Pancreas (tissue), 10 donors: ENCODE results near the gene MTX1. TPM values are rescaled to one million over a fixed set of nuclear protein-coding genes. Genes with fewer than 3 reads are reported as not detected.
"Not testable (repeated sequence)": the region's sequence is repeated elsewhere in the genome, so short reads cannot be mapped to it uniquely, and the experiment has no call there.

Source experiments
- ATAC-seq, 4 donors: fragments of 200-7000 bp; cut with Tn5 transposase; one replicate each; pipeline versions ENCODE4 v1.8.0 to v1.9.1; 2020; ENCODE audit warnings: mild to moderate bottlenecking in 4 of 4, moderate library complexity in 4 of 4
- DNase-seq, 6 donors: peaks; one replicate each; pipeline ENCODE4 v3.0.0-alpha.2; 2020
- FAIRE-seq: peaks from 2 replicates; lab custom pipeline; 2012; peaks lifted over from hg19 to GRCh38; lab: Jason Lieb, UNC
- H3K27ac ChIP-seq, 4 donors: fragments of 200-600 bp; sonication (generic); 1 replicate in 3 of 4; 2 replicates in 1 of 4; pipeline versions ENCODE4 v1.5.0 to v1.8.0; 2020
- H3K27me3 ChIP-seq, 4 donors: fragments of 200-600 bp; one replicate each; pipeline ENCODE4 v1.8.0; 2021
- H3K36me3 ChIP-seq, 3 donors: fragments of 200-600 bp; sonication (generic) in 1 of 3; one replicate each; pipeline versions ENCODE4 v1.5.0 to v1.8.0; 2020 to 2021
- H3K4me1 ChIP-seq, 3 donors: fragments of 200-600 bp; one replicate each; pipeline ENCODE4 v1.8.0; 2021
- H3K4me3 ChIP-seq, 4 donors: fragments of 200-600 bp; sonication (generic) in 2 of 4; one replicate each; pipeline versions ENCODE4 v1.5.0 to v1.8.0; 2020 to 2021
- H3K9me3 ChIP-seq, 4 donors: fragments of 200-600 bp; one replicate each; pipeline ENCODE4 v1.8.0; 2021
- WGBS, 2 donors: extraction: QIAGEN DNeasy Blood & Tissue Kit; methylation state at CpG; one replicate each; pipeline ENCODE4 v1.1.7; 2013; 5-methylcytosine and 5-hydroxymethylcytosine counted together
- intact Hi-C, 3 donors: fragments of 100-400 bp; cut with DNase I; formaldehyde crosslinking; loops; one replicate each; pipeline versions ENCODE4 v1.11.1 to v1.14.2; 2022
- polyA plus RNA-seq, 2 donors: library from polyadenylated mRNA; stranded (reverse); fragments of 200-250 nt; gene quantifications; one replicate each; pipeline ENCODE4 v1.2.3, GENCODE V29; 2013
- total RNA-seq, 6 donors: library from RNA; stranded (reverse); fragmentation: NEBNext Ultra II Directional in 4 of 6; extraction: Animal tissue kit (Norgen Biotek cat#: 25700) in 4 of 6; gene quantifications; one replicate each; pipeline versions ENCODE4 v1.2.1 to v1.2.4, GENCODE V29; 2021 to 2023
- TF ChIP-seq, protein P1 (sequence below), 4 donors: fragments of 200-600 bp; sonication (generic) in 3 of 4; IDR thresholded peaks; one replicate each; pipeline versions ENCODE4 v1.5.0 to v1.8.0; 2021; ENCODE audit warnings: antibody characterized with exemption in 4 of 4
- donor health status: healthy with polysubstance abuse.
- donor health status: DM: no; HTN: no; CAD: no; lungs with moderate emphysema.
- donor health status: DM: no; HTN: no; CAD: no.
- donor health status: control.
- donor health status: control.
- donor health status: Bipolar disorder and iron deficiency.
- donor health status: DM: yes; HTN: yes; CAD: no.
- donor health status: DM: no; HTN: no; CAD: no.
- donor health status: DM: no; HTN: no; CAD: no.
- donor health status: DM: yes; HTN: yes; CAD: no.

MTX1 gene, protein sequence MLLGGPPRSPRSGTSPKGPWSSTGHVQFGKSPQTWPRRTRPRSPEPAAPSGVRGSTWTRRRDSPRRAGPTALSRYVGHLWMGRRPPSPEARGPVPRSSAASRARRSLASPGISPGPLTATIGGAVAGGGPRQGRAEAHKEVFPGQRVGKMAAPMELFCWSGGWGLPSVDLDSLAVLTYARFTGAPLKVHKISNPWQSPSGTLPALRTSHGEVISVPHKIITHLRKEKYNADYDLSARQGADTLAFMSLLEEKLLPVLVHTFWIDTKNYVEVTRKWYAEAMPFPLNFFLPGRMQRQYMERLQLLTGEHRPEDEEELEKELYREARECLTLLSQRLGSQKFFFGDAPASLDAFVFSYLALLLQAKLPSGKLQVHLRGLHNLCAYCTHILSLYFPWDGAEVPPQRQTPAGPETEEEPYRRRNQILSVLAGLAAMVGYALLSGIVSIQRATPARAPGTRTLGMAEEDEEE
- total RNA-seq (10 to 100 TPM; 10.7 to 18.4 (median 15.7) TPM), polyA plus RNA-seq (10 to 100 TPM; 34.3 to 36.8 TPM)

- H3K4me3 ChIP-seq = peak within 1 kb of the TSS; percentile 65 to 86 (median 76)
- DNase-seq (peak; percentile 81 to 95 (median 88)), ATAC-seq (peak; percentile 85 to 87 (median 86)), FAIRE-seq (no peak)
- TF ChIP-seq, protein P1, sequence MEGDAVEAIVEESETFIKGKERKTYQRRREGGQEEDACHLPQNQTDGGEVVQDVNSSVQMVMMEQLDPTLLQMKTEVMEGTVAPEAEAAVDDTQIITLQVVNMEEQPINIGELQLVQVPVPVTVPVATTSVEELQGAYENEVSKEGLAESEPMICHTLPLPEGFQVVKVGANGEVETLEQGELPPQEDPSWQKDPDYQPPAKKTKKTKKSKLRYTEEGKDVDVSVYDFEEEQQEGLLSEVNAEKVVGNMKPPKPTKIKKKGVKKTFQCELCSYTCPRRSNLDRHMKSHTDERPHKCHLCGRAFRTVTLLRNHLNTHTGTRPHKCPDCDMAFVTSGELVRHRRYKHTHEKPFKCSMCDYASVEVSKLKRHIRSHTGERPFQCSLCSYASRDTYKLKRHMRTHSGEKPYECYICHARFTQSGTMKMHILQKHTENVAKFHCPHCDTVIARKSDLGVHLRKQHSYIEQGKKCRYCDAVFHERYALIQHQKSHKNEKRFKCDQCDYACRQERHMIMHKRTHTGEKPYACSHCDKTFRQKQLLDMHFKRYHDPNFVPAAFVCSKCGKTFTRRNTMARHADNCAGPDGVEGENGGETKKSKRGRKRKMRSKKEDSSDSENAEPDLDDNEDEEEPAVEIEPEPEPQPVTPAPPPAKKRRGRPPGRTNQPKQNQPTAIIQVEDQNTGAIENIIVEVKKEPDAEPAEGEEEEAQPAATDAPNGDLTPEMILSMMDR (IDR thresholded peaks at IDR 0.05) = no peak
- H3K4me1 ChIP-seq = peaks cover 0 to 15% (median 0%) of the 10 kb centered on the region in 3 donors
- intact Hi-C loops = no loop called here
- H3K36me3 ChIP-seq = no peaks in the 10 kb centered on the region
- H3K27ac ChIP-seq = peak within 1 kb of the TSS; percentile 95 to 98 (median 97)
- no peaks in the 10 kb centered on the region for H3K9me3 ChIP-seq
- WGBS, 2 donors = 0% methylated on average over 53 to 64 of the region's 64 CpGs
- no peaks in the 10 kb centered on the region for H3K27me3 ChIP-seq
These were observed at the start of gene MTX1 for GRCh38 chr1:155208541-155209311. TSS of gene MTX1 (plus strand) at chr1:155208695. CDS start at chr1:155208805, 110 bp downstream.

DNA sequence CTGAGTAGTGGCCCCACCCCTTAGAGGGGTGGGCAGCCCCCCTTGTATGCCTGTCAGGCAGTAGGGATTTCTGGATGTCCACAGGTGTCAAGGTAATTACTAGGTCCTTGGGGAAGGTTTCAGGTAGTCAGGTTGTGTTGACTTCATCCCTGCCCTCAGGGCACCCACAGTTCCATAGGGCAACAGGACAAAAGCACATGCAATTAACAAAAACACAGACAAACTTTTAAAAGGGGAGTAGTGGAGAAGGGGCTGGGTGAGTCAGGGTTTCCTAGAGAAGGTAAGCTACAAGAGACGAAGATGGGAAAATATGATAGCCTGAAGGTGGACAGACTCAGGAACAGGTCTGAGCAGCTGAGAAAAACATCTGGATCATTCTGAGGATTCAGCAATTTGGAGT is 49.5 kb upstream of the MTX1 start:
- no peak overlapping the region for H3K27ac ChIP-seq
- no peaks in the 10 kb centered on the region for H3K27me3 ChIP-seq
- intact Hi-C loops = no loop called here
- DNase-seq (no peak), FAIRE-seq (no peak), ATAC-seq (no peak)
- TF ChIP-seq, protein P1 (IDR thresholded peaks at IDR 0.05) = no peak
- H3K4me3 ChIP-seq = no peak overlapping the region
- no peaks in the 10 kb centered on the region for H3K36me3 ChIP-seq
- H3K4me1 ChIP-seq = no peaks in the 10 kb centered on the region
- WGBS, 2 donors = 41 to 66% methylated on average over 1 of the region's 1 CpG
- H3K9me3 ChIP-seq = no peaks in the 10 kb centered on the region

DNA sequence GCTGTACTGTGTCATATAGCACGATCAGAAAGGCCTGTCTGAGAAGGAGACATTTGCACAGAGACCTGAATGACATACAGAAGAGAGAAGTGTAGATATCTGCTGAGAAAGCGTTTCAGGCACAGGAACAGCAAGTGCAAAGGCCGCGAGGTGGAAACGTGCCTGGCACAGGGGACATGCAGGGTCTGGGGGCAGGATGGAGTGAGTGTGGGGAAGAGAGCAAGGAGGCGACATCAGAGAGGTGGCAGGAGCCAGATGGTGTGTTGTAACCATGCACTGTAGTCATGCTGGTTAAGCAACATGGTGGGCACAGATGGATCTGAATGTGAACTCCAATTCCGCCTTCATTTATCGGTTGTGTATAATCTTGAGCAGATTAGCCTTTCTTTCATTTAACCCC is 48.4 kb upstream of the MTX1 start:
- TF ChIP-seq, protein P1 (IDR thresholded peaks at IDR 0.05) = no peak
- WGBS, 2 donors = 68 to 82% methylated on average over 8 of the region's 8 CpGs
- ATAC-seq (no peak), DNase-seq (no peak), FAIRE-seq (no peak)
- Histone ChIP-seq H3K4me1 (no peaks in the 10 kb centered on the region), H3K9me3 (no peaks in the 10 kb centered on the region), H3K27ac (no peak overlapping the region), H3K27me3 (no peaks in the 10 kb centered on the region), H3K36me3 (no peaks in the 10 kb centered on the region), H3K4me3 (no peak overlapping the region)
- intact Hi-C loops = loop anchor here in 1 of 3 donors (10.0 kb wide), 1 partner anchor 55 kb away; no protein-coding TSS in a partner anchor

GRCh38 chr1:155162631-155163030 is 45.9 kb upstream of the MTX1 start:
- ATAC-seq, DNase-seq, H3K27ac ChIP-seq, H3K9me3 ChIP-seq, H3K36me3 ChIP-seq, H3K4me1 ChIP-seq, FAIRE-seq, H3K4me3 ChIP-seq, H3K27me3 ChIP-seq: not testable (repeated sequence)
- intact Hi-C loops = loop anchor here in 1 of 3 donors (10.0 kb wide), 1 partner anchor 58 kb away; no protein-coding TSS in a partner anchor
- WGBS, 2 donors = 95 to 97% methylated on average over 6 of the region's 6 CpGs

- H3K9me3 ChIP-seq, DNase-seq, H3K4me3 ChIP-seq, FAIRE-seq, H3K36me3 ChIP-seq, H3K27ac ChIP-seq, H3K4me1 ChIP-seq, H3K27me3 ChIP-seq, ATAC-seq: not testable (repeated sequence)
- WGBS, 2 donors = 91 to 94% methylated on average over 4 of the region's 4 CpGs
- intact Hi-C loops = loop anchor here in 1 of 3 donors (10.0 kb wide), 1 partner anchor 59 kb away; no protein-coding TSS in a partner anchor
These were observed 44.7 kb upstream of the MTX1 start for GRCh38 chr1:155163785-155164184.

DNA sequence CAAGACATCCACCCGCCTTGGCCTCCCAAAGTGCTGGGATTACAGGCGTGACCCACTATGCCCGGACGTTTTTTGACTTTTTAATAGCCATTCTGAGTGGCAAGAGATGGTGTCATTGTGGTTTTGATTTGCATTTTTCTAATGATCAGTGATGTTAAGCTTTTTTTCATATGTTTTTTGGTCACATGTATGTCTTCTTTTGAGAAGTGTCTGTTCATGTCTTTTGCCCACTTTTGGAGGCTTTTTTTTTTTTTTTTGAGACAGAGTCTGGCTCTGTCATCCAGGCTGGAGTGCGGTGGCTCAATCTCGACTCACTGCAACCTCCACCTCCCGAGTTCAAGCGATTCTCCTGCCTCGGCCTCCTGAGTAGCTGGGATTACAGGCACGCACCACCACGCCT is 43.9 kb upstream of the MTX1 start:
- ATAC-seq, H3K9me3 ChIP-seq, H3K36me3 ChIP-seq, H3K4me1 ChIP-seq, H3K27ac ChIP-seq, H3K4me3 ChIP-seq, H3K27me3 ChIP-seq, FAIRE-seq, DNase-seq: not testable (repeated sequence)
- intact Hi-C loops = loop anchor here in 2 of 3 donors (5.0 to 10.0 kb wide), 2 partner anchors 60 to 72 kb away; no protein-coding TSS in a partner anchor
- WGBS, 2 donors = 83 to 87% methylated on average over 11 of the region's 11 CpGs
